IMR-90 (cell line): ENCODE results near the gene HEXD. TPM values are rescaled to one million over a fixed set of nuclear protein-coding genes. Genes with fewer than 3 reads are reported as not detected.

Source experiments
- ATAC-seq: fragments of 200-7000 bp; cut with Tn5 transposase; 2 replicates; pipeline ENCODE4 v1.9.1; 2020; ENCODE audit warnings: low read depth, mild to moderate bottlenecking, moderate library complexity
- BruUV-seq: library from RNA; stranded (reverse); fragments of 400-500 nt; replicated peaks from 2 replicates; lab custom pipeline; 2021; lab: Mats Ljungman, UMichigan
- CTCF ChIA-PET: fragments of 300-600 bp; formaldehyde crosslinking; extraction: SDS; loops from one replicate; lab custom pipeline; 2021; ENCODE audit warnings: antibody characterized with exemption; lab: Yijun Ruan, JAX
- POLR2A ChIA-PET: fragments of 300-600 bp; sonication (Branson Sonifier 250); formaldehyde crosslinking; loops from one replicate; lab custom pipeline; 2022; ENCODE audit warnings: antibody characterized with exemption; ENCODE audit not compliant: unreplicated experiment; lab: Charles Lee
- DNase-seq: peaks from one replicate; pipeline ENCODE4 v3.0.0; 2013
- H2AFZ ChIP-seq: replicated peaks from 2 replicates; pipeline ENCODE3; 2013; ENCODE audit warnings: low read length, mild to moderate bottlenecking; ENCODE audit not compliant: poor library complexity
- H2AK5ac ChIP-seq: 2 replicates; pipeline ENCODE4 v1.6.1; 2013; ENCODE audit warnings: low read depth, low read length, inconsistent platforms
- H2AK9ac ChIP-seq: replicated peaks from 2 replicates; pipeline ENCODE3; 2013; ENCODE audit warnings: mild to moderate bottlenecking, low read depth, low read length, moderate library complexity; ENCODE audit not compliant: poor library complexity
- H2BK120ac ChIP-seq: 2 replicates; pipeline ENCODE4 v1.6.1; 2013; ENCODE audit warnings: low read depth, low read length, inconsistent platforms
- H2BK15ac ChIP-seq: 3 replicates; pipeline ENCODE4 v1.6.1; 2013; ENCODE audit warnings: low read depth, low read length, inconsistent platforms
- H2BK20ac ChIP-seq: 2 replicates; pipeline ENCODE4 v1.6.1; 2013; ENCODE audit warnings: low read depth, mild to moderate bottlenecking, inconsistent platforms, low read length, moderate library complexity
- H2BK5ac ChIP-seq: 2 replicates; pipeline ENCODE4 v1.6.1; 2013; ENCODE audit warnings: mild to moderate bottlenecking, low read depth, low read length, inconsistent platforms; ENCODE audit not compliant: poor library complexity, severe bottlenecking
- H3K14ac ChIP-seq: replicated peaks from 2 replicates; pipeline ENCODE4 v1.6.1; 2013; ENCODE audit warnings: low read depth, low read length, inconsistent platforms
- H3K18ac ChIP-seq: 2 replicates; pipeline ENCODE4 v1.6.1; 2013; ENCODE audit warnings: low read depth, low read length, control low read depth
- H3K23ac ChIP-seq: 2 replicates; pipeline ENCODE4 v1.6.1; 2013; ENCODE audit warnings: low read depth, low read length, inconsistent platforms
- H3K27ac ChIP-seq: 2 replicates; pipeline ENCODE4 v1.5.1; 2013; ENCODE audit warnings: mild to moderate bottlenecking, control low read depth, low read length; ENCODE audit not compliant: insufficient read depth
- H3K27me3 ChIP-seq: 2 replicates; pipeline ENCODE4 v1.6.1; 2013; ENCODE audit warnings: low read length; ENCODE audit not compliant: control insufficient read depth, insufficient read depth
- H3K36me3 ChIP-seq: 2 replicates; pipeline ENCODE4 v1.6.1; 2013; ENCODE audit warnings: low read length, mixed read lengths; ENCODE audit not compliant: control insufficient read depth, insufficient read depth
- H3K4ac ChIP-seq: 2 replicates; pipeline ENCODE4 v1.6.1; 2013; ENCODE audit warnings: low read depth, low read length, inconsistent platforms
- H3K4me1 ChIP-seq: 2 replicates; pipeline ENCODE4 v1.6.1; 2013; ENCODE audit warnings: low read length, mixed read lengths; ENCODE audit not compliant: control insufficient read depth, insufficient read depth
- H3K4me2 ChIP-seq: 2 replicates; pipeline ENCODE4 v1.6.1; 2013; ENCODE audit warnings: low read depth, mild to moderate bottlenecking, control low read depth, low read length, moderate library complexity
- H3K4me3 ChIP-seq: 2 replicates; pipeline ENCODE4 v1.5.1; 2013; ENCODE audit warnings: low read depth, mild to moderate bottlenecking, control low read depth, low read length, moderate library complexity; ENCODE audit not compliant: insufficient read depth
- H3K56ac ChIP-seq: 2 replicates; pipeline ENCODE4 v1.6.1; 2013; ENCODE audit warnings: low read length, inconsistent platforms; ENCODE audit not compliant: insufficient read depth; ENCODE audit errors: extremely low read depth
- H3K79me1 ChIP-seq, 2 experiments: 2 replicates each; pipeline ENCODE4 v1.6.1; 2013; ENCODE audit warnings: low read length in 2 of 2, inconsistent platforms in 1 of 2, low read depth in 1 of 2
- H3K9ac ChIP-seq: 2 replicates; pipeline ENCODE4 v1.6.1; 2013; ENCODE audit warnings: low read depth, low read length, control low read depth
- H3K9me1 ChIP-seq: 2 replicates; pipeline ENCODE4 v1.6.1; 2013; ENCODE audit warnings: low read length, inconsistent platforms; ENCODE audit not compliant: insufficient read depth
- H3K9me3 ChIP-seq: 2 replicates; pipeline ENCODE4 v1.6.1; 2013; ENCODE audit warnings: low read length; ENCODE audit not compliant: control insufficient read depth, insufficient read depth
- H4K20me1 ChIP-seq: 2 replicates; pipeline ENCODE4 v1.6.1; 2013; ENCODE audit warnings: low read length, inconsistent platforms; ENCODE audit not compliant: insufficient read depth
- H4K5ac ChIP-seq: 2 replicates; pipeline ENCODE4 v1.6.1; 2013; ENCODE audit warnings: mild to moderate bottlenecking, low read depth, low read length, control low read depth
- H4K8ac ChIP-seq, 2 experiments: 2 replicates each; pipeline ENCODE4 v1.6.1; 2013; ENCODE audit warnings: low read depth in 2 of 2, low read length in 2 of 2, control low read depth in 1 of 2, inconsistent platforms in 1 of 2
- H4K91ac ChIP-seq: 2 replicates; pipeline ENCODE4 v1.6.1; 2013; ENCODE audit warnings: low read depth, low read length, inconsistent platforms; ENCODE audit not compliant: insufficient read depth
- CTCF ChIP-seq: conservative IDR thresholded peaks from 2 replicates; pipeline ENCODE4 v1.5.1; 2012; ENCODE audit warnings: mild to moderate bottlenecking, low read depth, low read length, improper control_type of control experiment
- ELK1 ChIP-seq: fragments of 150-350 bp; IDR thresholded peaks from 2 replicates; pipeline ENCODE4 v1.6.1; 2016; ENCODE audit warnings: low read depth, mild to moderate bottlenecking, low read length, moderate library complexity, borderline replicate concordance
- FOS ChIP-seq: fragments of 150-350 bp; IDR thresholded peaks from 2 replicates; pipeline ENCODE4 v1.6.1; 2016; ENCODE audit warnings: low read depth, low read length
- MAZ ChIP-seq: IDR thresholded peaks from 2 replicates; pipeline ENCODE4 v1.6.1; 2012; ENCODE audit warnings: low read depth, mild to moderate bottlenecking, low read length, improper control_type of control experiment, moderate library complexity, borderline replicate concordance
- MXI1 ChIP-seq: IDR thresholded peaks from 2 replicates; pipeline ENCODE4 v1.6.1; 2012; ENCODE audit warnings: low read depth, mild to moderate bottlenecking, low read length, moderate library complexity, borderline replicate concordance
- POLR2A ChIP-seq: IDR thresholded peaks from 2 replicates; pipeline ENCODE4 v1.6.1; 2012; ENCODE audit warnings: mild to moderate bottlenecking, low read depth, low read length
- RAD21 ChIP-seq: IDR thresholded peaks from 2 replicates; pipeline ENCODE4 v1.6.1; 2012; ENCODE audit warnings: low read length, improper control_type of control experiment
- RCOR1 ChIP-seq: IDR thresholded peaks from 2 replicates; pipeline ENCODE4 v1.6.1; 2012; ENCODE audit warnings: mild to moderate bottlenecking, low read length, improper control_type of control experiment; ENCODE audit not compliant: insufficient replicate concordance
- SMC3 ChIP-seq: fragments of 150-350 bp; IDR thresholded peaks from 2 replicates; pipeline ENCODE4 v1.6.1; 2016; ENCODE audit warnings: low read depth, mild to moderate bottlenecking, antibody characterized with exemption, low read length, moderate library complexity
- WGBS, 2 experiments: methylation state at CpG; one replicate each; pipeline versions ENCODE4 v1.1.5 to v1.1.7; 2013; ENCODE audit warnings: missing lambda C conversion rate in 2 of 2; ENCODE audit not compliant: insufficient read length in 1 of 2; ENCODE audit errors: extremely low coverage in 2 of 2; 5-methylcytosine and 5-hydroxymethylcytosine counted together
- dilution Hi-C: fragments of 300-500 bp; cut with HindIII; formaldehyde crosslinking; loops from one replicate; pipeline ENCODE4 v1.14.3; 2018; ENCODE audit warnings: low sequenced_read_pairs; ENCODE audit not compliant: unreplicated experiment
- in situ Hi-C: fragments of 300-500 bp; cut with MboI; formaldehyde crosslinking; loops from 3 replicates; pipeline ENCODE4 v1.14.3; 2019; ENCODE audit warnings: low sequenced_read_pairs, inconsistent platforms, mixed read lengths
- intact Hi-C: fragments of 100-400 bp; cut with micrococcal nuclease; formaldehyde crosslinking; loops from 2 replicates; pipeline ENCODE4 v1.10.0; 2022
- polyA plus RNA-seq, 3 experiments: library from polyadenylated mRNA; depleted of rRNA; stranded (reverse); fragments of >200 nt; gene quantifications; 2 replicates each; pipeline ENCODE4 v1.2.3, GENCODE V29; 2012; ENCODE audit warnings: low replicate concordance in 1 of 3
- total RNA-seq: library from RNA; depleted of rRNA; stranded (reverse); fragments of >200 nt; gene quantifications from 2 replicates; pipeline ENCODE4 v1.2.3, GENCODE V29; 2012

The HEXD gene
- total and polyA plus RNA-seq, 2 of the 4 experiments (the other 2 are of a cell fraction) = 3.8 to 9.5 TPM

- Histone ChIP-seq H2AK5ac (no peak overlapping the region), H3K27ac (no peak overlapping the region), H2BK20ac (no peak overlapping the region), H3K14ac (no peak overlapping the region), H2BK120ac (no peak overlapping the region), H4K8ac (no peak overlapping the region), H3K36me3 (no peaks in the 10 kb centered on the region), H2BK5ac (no peak overlapping the region), H3K4me3 (no peak overlapping the region), H3K79me1 (no peaks in the 10 kb centered on the region), H3K27me3 (peaks cover 65% of the 10 kb centered on the region), H4K5ac (no peak overlapping the region), H3K9me1 (no peaks in the 10 kb centered on the region), H2BK15ac (no peak overlapping the region), H3K4me1 (no peaks in the 10 kb centered on the region), H2AK9ac (no peak overlapping the region), H3K18ac (no peak overlapping the region), H3K9me3 (no peaks in the 10 kb centered on the region), H3K4ac (no peak overlapping the region), H3K4me2 (no peak overlapping the region), H4K20me1 (no peaks in the 10 kb centered on the region), H4K91ac (no peak overlapping the region), H3K56ac (no peak overlapping the region), H3K9ac (no peak overlapping the region), H3K23ac (no peak overlapping the region), H2AFZ (peak overlapping the region; percentile 69)
- DNase-seq (no peak), ATAC-seq (no peak)
- ChIA-PET POLR2A (no interaction called here), CTCF (no interaction called here)
- TF ChIP-seq MXI1 = no peak
- no peak for TF ChIP-seq RAD21
- no peak for TF ChIP-seq ELK1
- TF ChIP-seq SMC3 = no peak
- TF ChIP-seq RCOR1 = no peak
- no peak for TF ChIP-seq FOS
- no peak for TF ChIP-seq POLR2A
- no peak for TF ChIP-seq MAZ
- no peak for TF ChIP-seq CTCF
- dilution Hi-C loops (no loop called here), intact Hi-C loops (no loop called here), in situ Hi-C loops (no loop called here)
- WGBS, 2 experiments = 32% methylated on average over 15 of the region's 41 CpGs; no CpG with 5 or more reads in 1 of the 2 experiments
- BruUV-seq = no TSS peak
These were observed 45.7 kb upstream of the HEXD start for GRCh38 chr17:82372249-82373071.
